CD4-positive, CD25-positive, alpha-beta regulatory T cell (primary cell): Measurements from ENCODE around the gene MRPS25. TPM values are rescaled to one million over a fixed set of nuclear protein-coding genes. Genes with fewer than 3 reads are reported as not detected.
A peak's percentile ranks its signal among the peaks of the same experiment; 100 is the strongest.

Experiments used
- ATAC-seq, 2 donors: fragments of 150-1000 bp; cut with Tn5 transposase; one replicate each; pipeline ENCODE4 v1.10.0; 2021; ENCODE audit warnings: low read depth in 2 of 2, moderate number of reproducible peaks in 2 of 2, moderate library complexity in 1 of 2
- DNase-seq, 3 donors: peaks; one replicate each; pipeline versions ENCODE4 v3.0.0 to v3.0.0-alpha.2; 2012 to 2022; ENCODE audit warnings: mixed read lengths in 1 of 3
- H3K27ac ChIP-seq: one replicate; pipeline ENCODE4 v1.7.0; 2013; ENCODE audit warnings: mild to moderate bottlenecking, low read length; ENCODE audit not compliant: insufficient read depth, poor library complexity, severe bottlenecking
- H3K27me3 ChIP-seq: one replicate; pipeline ENCODE4 v1.7.0; 2013; ENCODE audit warnings: low read length; ENCODE audit not compliant: control insufficient read depth, insufficient read depth
- H3K36me3 ChIP-seq: one replicate; pipeline ENCODE4 v1.7.0; 2013; ENCODE audit warnings: mild to moderate bottlenecking, low read length, moderate library complexity; ENCODE audit not compliant: control insufficient read depth, insufficient read depth
- H3K4me1 ChIP-seq: 2 replicates; pipeline ENCODE4 v1.7.0; 2013; ENCODE audit warnings: mild to moderate bottlenecking, low read length; ENCODE audit not compliant: insufficient read depth, control insufficient read depth, poor library complexity, severe bottlenecking
- H3K4me3 ChIP-seq: one replicate; pipeline ENCODE4 v1.7.0; 2013; ENCODE audit warnings: low read depth, mild to moderate bottlenecking, low read length, moderate library complexity
- H3K9me3 ChIP-seq, 2 experiments: 1 replicate in 1 of 2; 2 replicates in 1 of 2; pipeline ENCODE4 v1.7.0; 2013; ENCODE audit warnings: low read length in 2 of 2, mild to moderate bottlenecking in 1 of 2, moderate library complexity in 1 of 2; ENCODE audit not compliant: control insufficient read depth in 2 of 2
- H3K27ac Mint-ChIP-seq, 3 donors: one replicate each; pipeline ENCODE4 v1.8.0; 2020 to 2022; ENCODE audit warnings: mild to moderate bottlenecking in 3 of 3, mixed read lengths in 3 of 3, moderate library complexity in 2 of 3
- H3K27me3 Mint-ChIP-seq: one replicate; pipeline ENCODE4 v1.8.0; 2022; ENCODE audit warnings: mild to moderate bottlenecking, mixed read lengths
- H3K36me3 Mint-ChIP-seq: one replicate; pipeline ENCODE4 v1.8.0; 2020; ENCODE audit warnings: mixed read lengths
- H3K4me1 Mint-ChIP-seq, 4 donors: one replicate each; pipeline ENCODE4 v1.8.0; 2020 to 2022; ENCODE audit warnings: mixed read lengths in 4 of 4, mild to moderate bottlenecking in 1 of 4
- H3K4me3 Mint-ChIP-seq, 4 donors: one replicate each; pipeline ENCODE4 v1.8.0; 2020 to 2022; ENCODE audit warnings: mild to moderate bottlenecking in 4 of 4, mixed read lengths in 4 of 4, moderate library complexity in 3 of 4
- H3K9me3 Mint-ChIP-seq, 7 donors: one replicate each; pipeline ENCODE4 v1.8.0; 2020 to 2022; ENCODE audit warnings: mixed read lengths in 7 of 7, mild to moderate bottlenecking in 3 of 7, moderate library complexity in 2 of 7
- polyA plus RNA-seq, 4 donors: library from polyadenylated mRNA; unstranded; fragments of 300-500 nt; fragmentation: Illumina TruSeq; gene quantifications; one replicate each; pipeline ENCODE4 v1.2.3, GENCODE V29; 2021
- total RNA-seq: library from RNA; stranded (reverse); gene quantifications from one replicate; pipeline ENCODE4 v1.2.3, GENCODE V29; 2022

MRPS25 gene
- total and polyA plus RNA-seq, 5 donors from 2014 or later: 14.7 to 48.0 (median 17.7) TPM

DNA sequence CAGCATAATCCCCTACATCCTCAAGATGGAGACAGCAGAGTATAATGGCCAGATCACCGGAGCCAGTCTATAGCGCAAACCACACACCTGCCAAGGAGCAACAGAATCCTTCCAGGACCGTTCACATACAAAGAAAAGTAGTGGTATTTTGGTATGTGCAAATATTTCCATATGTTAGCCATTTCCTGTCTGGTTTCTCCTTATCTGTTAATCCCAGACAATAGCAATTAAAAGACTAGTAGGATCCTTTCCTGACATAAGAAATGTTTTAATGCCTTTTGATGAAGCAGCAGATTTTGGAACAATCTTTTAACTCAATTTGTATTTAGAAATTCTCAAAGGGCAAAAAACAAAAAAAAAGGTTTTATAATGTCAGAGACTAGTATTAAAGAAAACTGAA is 22.2 kb downstream of the MRPS25 start:
- H3K4me3 Mint-ChIP-seq: no peak overlapping the region
- peaks cover 39% of the 10 kb centered on the region for H3K36me3 Mint-ChIP-seq
- no peak overlapping the region for H3K27ac Mint-ChIP-seq
- no peak for ATAC-seq
- peaks cover 98% of the 10 kb centered on the region for H3K36me3 ChIP-seq
- no peaks in the 10 kb centered on the region for H3K27me3 Mint-ChIP-seq
- H3K4me1 Mint-ChIP-seq: peaks cover under 1 to 21% (median 14%) of the 10 kb centered on the region in 4 donors
- H3K4me1 ChIP-seq: peaks cover 8% of the 10 kb centered on the region
- H3K4me3 ChIP-seq: no peak overlapping the region
- no peaks in the 10 kb centered on the region for H3K9me3 ChIP-seq
- DNase-seq: no peak
- no peak overlapping the region for H3K27ac ChIP-seq
- H3K27me3 ChIP-seq: no peaks in the 10 kb centered on the region
- H3K9me3 Mint-ChIP-seq: no peaks in the 10 kb centered on the region

DNA sequence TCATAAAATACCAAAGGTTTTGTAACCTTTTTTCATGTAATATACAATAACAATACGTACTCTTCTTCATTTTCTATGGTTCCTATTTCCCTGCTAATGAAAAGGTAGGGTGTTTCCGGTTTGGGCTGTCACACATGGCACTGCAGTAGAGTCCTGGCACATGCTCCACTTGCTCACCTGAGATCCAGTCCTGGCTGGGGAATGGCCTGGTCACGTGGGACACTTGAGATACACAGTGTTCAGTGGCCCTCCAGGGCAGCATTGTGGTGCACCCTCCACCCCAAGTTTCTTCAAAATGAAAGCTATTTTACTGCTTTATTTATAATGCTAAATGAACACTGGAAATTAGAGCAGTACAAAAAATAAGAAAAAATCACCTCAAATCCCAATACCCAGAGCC is 23.2 kb downstream of the MRPS25 start:
- Histone ChIP-seq H3K27me3 (no peaks in the 10 kb centered on the region), H3K36me3 (peaks cover 96% of the 10 kb centered on the region), H3K4me1 (peaks cover 8% of the 10 kb centered on the region), H3K9me3 (no peaks in the 10 kb centered on the region), H3K4me3 (no peak overlapping the region), H3K27ac (no peak overlapping the region)
- Mint-ChIP-seq H3K4me3 (no peak overlapping the region), H3K9me3 (no peaks in the 10 kb centered on the region), H3K4me1 (peaks cover 0 to 21% (median 14%) of the 10 kb centered on the region in 4 donors), H3K27me3 (no peaks in the 10 kb centered on the region), H3K36me3 (peaks cover 40% of the 10 kb centered on the region), H3K27ac (peak overlapping the region in 2 of 3 donors; percentile 37 to 60)
- DNase-seq (no peak), ATAC-seq (no peak)

DNA sequence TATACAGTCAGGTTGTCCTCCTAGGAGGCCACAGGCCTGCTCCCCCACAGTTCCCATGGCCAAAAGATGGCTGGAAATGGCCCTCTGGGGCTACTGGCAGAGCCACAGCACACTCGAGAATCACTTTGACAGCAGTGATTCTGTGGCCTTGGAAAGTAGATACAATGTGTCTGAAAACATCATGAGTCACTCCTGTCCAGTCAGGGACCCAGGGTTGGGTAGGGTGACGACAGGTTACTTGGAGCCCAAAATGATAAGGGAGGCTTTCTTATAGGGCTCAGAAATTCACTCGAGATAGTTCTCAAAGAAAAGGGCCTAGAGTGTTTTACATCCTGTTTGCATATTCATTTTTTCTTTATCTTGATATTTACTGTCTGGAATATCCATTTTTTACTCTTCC is 24.3 kb downstream of the MRPS25 start:
- Mint-ChIP-seq H3K9me3 (no peaks in the 10 kb centered on the region), H3K36me3 (peaks cover 30% of the 10 kb centered on the region), H3K4me1 (peaks cover 0 to 21% (median 13%) of the 10 kb centered on the region in 4 donors), H3K27me3 (no peaks in the 10 kb centered on the region), H3K27ac (peak overlapping the region in 2 of 3 donors; percentile 12 to 72), H3K4me3 (no peak overlapping the region)
- Histone ChIP-seq H3K27me3 (no peaks in the 10 kb centered on the region), H3K4me1 (peaks cover 8% of the 10 kb centered on the region), H3K27ac (no peak overlapping the region), H3K9me3 (no peaks in the 10 kb centered on the region), H3K4me3 (no peak overlapping the region), H3K36me3 (peaks cover 95% of the 10 kb centered on the region)
- DNase-seq (no peak), ATAC-seq (no peak)

DNA sequence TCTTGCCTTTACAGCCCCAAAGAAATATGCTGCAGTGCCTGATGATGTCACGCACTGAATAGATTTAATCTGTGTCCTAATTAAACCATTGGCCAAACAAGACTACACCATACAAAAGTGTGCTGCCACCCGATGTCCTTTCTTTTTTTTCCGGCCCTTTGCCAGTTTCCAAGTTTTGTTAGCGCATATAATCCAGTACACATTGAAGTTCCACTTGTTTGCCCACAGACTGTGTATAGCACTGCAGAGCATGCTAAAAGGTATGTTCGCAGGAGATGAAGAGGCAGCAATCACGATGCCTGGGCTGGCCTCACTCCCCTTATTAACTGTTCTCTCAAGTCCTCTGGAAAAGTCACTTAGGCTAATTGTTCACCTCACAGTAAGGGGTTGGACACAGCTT is 26.8 kb downstream of the MRPS25 start:
- H3K9me3 ChIP-seq: no peaks in the 10 kb centered on the region
- no peaks in the 10 kb centered on the region for H3K4me1 ChIP-seq
- Mint-ChIP-seq H3K27me3 (no peaks in the 10 kb centered on the region), H3K36me3 (peaks cover 30% of the 10 kb centered on the region), H3K27ac (peak overlapping the region in 1 of 3 donors; percentile 54), H3K4me1 (peaks cover 0 to 6% (median 1%) of the 10 kb centered on the region in 4 donors), H3K4me3 (no peak overlapping the region), H3K9me3 (no peaks in the 10 kb centered on the region)
- H3K36me3 ChIP-seq: peaks cover 93% of the 10 kb centered on the region
- DNase-seq (no peak), ATAC-seq (no peak)
- no peaks in the 10 kb centered on the region for H3K27me3 ChIP-seq
- H3K27ac ChIP-seq: no peak overlapping the region
- H3K4me3 ChIP-seq: no peak overlapping the region

DNA sequence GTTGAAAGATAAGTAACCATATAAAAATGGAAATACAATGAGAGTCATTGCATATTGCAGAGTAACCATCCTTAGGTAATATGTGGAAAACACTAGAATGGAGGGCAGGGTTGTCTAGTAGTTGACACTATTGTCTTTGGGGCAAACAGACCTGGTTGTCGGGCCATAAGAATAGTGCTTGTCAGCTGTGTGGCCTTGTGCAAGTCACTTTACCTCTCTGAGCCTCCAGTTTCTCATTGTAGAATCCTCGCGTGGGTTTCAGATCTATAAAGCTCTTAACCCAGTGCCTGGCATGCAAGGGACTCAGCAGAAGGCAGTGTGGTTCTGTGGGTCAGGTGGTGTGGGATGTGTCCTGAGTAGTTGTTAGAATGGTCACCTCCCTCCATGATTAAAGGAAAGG is 32.0 kb downstream of the MRPS25 start:
- no peaks in the 10 kb centered on the region for H3K27me3 ChIP-seq
- no peak overlapping the region for H3K4me3 ChIP-seq
- DNase-seq (no peak), ATAC-seq (no peak)
- no peak overlapping the region for H3K27ac ChIP-seq
- no peaks in the 10 kb centered on the region for H3K4me1 ChIP-seq
- peaks cover 37% of the 10 kb centered on the region for H3K36me3 Mint-ChIP-seq
- H3K9me3 Mint-ChIP-seq: no peaks in the 10 kb centered on the region
- H3K27ac Mint-ChIP-seq: peak overlapping the region in 1 of 3 donors; percentile 24
- H3K9me3 ChIP-seq: no peaks in the 10 kb centered on the region
- H3K4me1 Mint-ChIP-seq: no peaks in the 10 kb centered on the region
- no peak overlapping the region for H3K4me3 Mint-ChIP-seq
- H3K27me3 Mint-ChIP-seq: no peaks in the 10 kb centered on the region
- H3K36me3 ChIP-seq: peaks cover 90% of the 10 kb centered on the region

DNA sequence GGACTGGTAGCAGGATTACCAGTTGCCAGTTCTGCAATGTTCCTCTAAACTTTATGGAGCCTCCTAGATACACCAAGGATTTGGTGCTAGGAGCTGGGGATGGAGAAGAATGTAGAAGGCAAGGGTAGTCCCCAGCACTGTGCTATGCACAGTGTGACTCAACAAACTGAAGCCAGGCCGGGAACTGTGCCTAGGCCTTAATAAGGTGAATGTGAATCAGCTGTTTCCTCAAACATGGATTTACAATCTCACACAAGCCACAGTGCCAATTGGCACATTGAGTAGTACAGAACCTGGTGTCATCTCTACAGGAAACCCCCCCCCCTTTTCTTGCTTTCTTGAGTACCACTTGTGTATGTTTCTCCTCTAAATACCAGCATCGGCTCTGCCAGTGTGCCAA is 32.5 kb downstream of the MRPS25 start:
- Mint-ChIP-seq H3K27ac (peak overlapping the region in 2 of 3 donors; percentile 24 to 54), H3K27me3 (no peaks in the 10 kb centered on the region), H3K9me3 (no peaks in the 10 kb centered on the region), H3K36me3 (peaks cover 34% of the 10 kb centered on the region), H3K4me1 (no peaks in the 10 kb centered on the region), H3K4me3 (no peak overlapping the region)
- DNase-seq (no peak), ATAC-seq (no peak)
- no peaks in the 10 kb centered on the region for H3K27me3 ChIP-seq
- H3K4me1 ChIP-seq: no peaks in the 10 kb centered on the region
- peaks cover 88% of the 10 kb centered on the region for H3K36me3 ChIP-seq
- no peak overlapping the region for H3K27ac ChIP-seq
- H3K4me3 ChIP-seq: no peak overlapping the region
- no peaks in the 10 kb centered on the region for H3K9me3 ChIP-seq

DNA sequence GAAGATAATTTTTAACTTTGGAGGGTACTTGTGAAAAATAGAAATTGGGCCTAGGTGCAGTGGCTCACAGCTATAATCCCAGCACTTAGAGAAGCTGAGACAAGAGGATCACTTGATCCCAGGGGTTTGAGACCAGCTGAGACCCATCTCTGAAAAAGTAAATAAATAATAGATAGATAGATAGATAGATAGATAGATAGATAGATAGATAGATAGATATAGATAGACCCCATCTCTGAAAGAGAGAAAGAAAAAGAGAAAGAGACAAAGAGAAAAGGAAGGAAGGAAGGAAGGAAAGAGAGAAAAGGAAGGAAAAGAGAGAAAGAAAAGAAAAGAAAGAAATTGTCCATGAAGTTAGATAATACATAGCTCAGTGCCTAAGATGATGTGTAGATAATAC is 35.5 kb downstream of the MRPS25 start:
- no peaks in the 10 kb centered on the region for H3K4me1 ChIP-seq
- peaks cover 0 to 5% (median 3%) of the 10 kb centered on the region in 4 donors for H3K4me1 Mint-ChIP-seq
- H3K27ac ChIP-seq: no peak overlapping the region
- H3K36me3 Mint-ChIP-seq: peaks cover 57% of the 10 kb centered on the region
- H3K9me3 ChIP-seq: no peaks in the 10 kb centered on the region
- no peaks in the 10 kb centered on the region for H3K27me3 Mint-ChIP-seq
- H3K36me3 ChIP-seq: peaks cover 86% of the 10 kb centered on the region
- no peaks in the 10 kb centered on the region for H3K9me3 Mint-ChIP-seq
- no peak overlapping the region for H3K4me3 ChIP-seq
- ATAC-seq (no peak), DNase-seq (no peak)
- H3K4me3 Mint-ChIP-seq: no peak overlapping the region
- peak overlapping the region in 2 of 3 donors; percentile 17 to 57 for H3K27ac Mint-ChIP-seq
- H3K27me3 ChIP-seq: no peaks in the 10 kb centered on the region

DNA sequence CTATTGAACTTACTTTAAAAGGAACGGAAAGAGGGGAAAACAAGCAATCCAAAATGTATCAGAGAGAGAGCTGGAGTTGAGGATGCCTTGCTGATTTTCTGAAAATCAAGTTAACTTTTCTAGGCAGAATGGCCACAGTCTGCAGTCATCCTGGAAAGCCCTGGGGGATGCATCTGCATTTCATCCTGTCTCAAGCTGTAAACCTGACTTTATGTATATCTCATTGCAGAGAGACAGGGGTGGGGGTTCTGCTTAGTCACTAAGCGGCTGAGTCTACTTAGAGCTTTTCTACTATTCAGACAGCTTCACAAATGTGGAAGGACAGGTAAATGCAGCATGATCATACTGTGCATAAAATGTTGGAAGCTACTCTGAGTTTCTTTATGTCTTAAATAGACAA is 41.4 kb downstream of the MRPS25 start:
- Mint-ChIP-seq H3K9me3 (no peaks in the 10 kb centered on the region), H3K36me3 (peaks cover 72% of the 10 kb centered on the region), H3K27ac (no peak overlapping the region), H3K27me3 (no peaks in the 10 kb centered on the region), H3K4me3 (no peak overlapping the region), H3K4me1 (peaks cover 0 to 9% (median 3%) of the 10 kb centered on the region in 4 donors)
- no peaks in the 10 kb centered on the region for H3K9me3 ChIP-seq
- DNase-seq (no peak), ATAC-seq (no peak)
- no peak overlapping the region for H3K4me3 ChIP-seq
- no peaks in the 10 kb centered on the region for H3K27me3 ChIP-seq
- H3K4me1 ChIP-seq: no peaks in the 10 kb centered on the region
- no peak overlapping the region for H3K27ac ChIP-seq
- H3K36me3 ChIP-seq: peaks cover 84% of the 10 kb centered on the region
